ENCODE measurements around the gene OR10A4.

The OR10A4 gene

GRCh38 chr11:6911378-6911777 lies 35.0 kb downstream of the OR10A4 start:
- no peak for TF ChIP-seq CTCF (IDR thresholded peaks at IDR 0.05)

- TF ChIP-seq CTCF (IDR thresholded peaks at IDR 0.05), result no peak
These were observed 35.5 kb downstream of the OR10A4 start for GRCh38 chr11:6911948-6912347.

GRCh38 chr11:6919698-6920097 lies 43.3 kb downstream of the OR10A4 start:
- no peak for TF ChIP-seq CTCF (IDR thresholded peaks at IDR 0.05)

GRCh38 chr11:6920702-6921101 lies 44.3 kb downstream of the OR10A4 start, which contains the start of gene OR2D3:
Gene OR2D3 (plus strand): TSS chr11:6921002. CDS start chr11:6921002, 0 bp downstream.
- no peak for TF ChIP-seq CTCF (IDR thresholded peaks at IDR 0.05)

GRCh38 chr11:6925007-6925577 lies 48.7 kb downstream of the OR10A4 start:
- TF ChIP-seq CTCF (IDR thresholded peaks at IDR 0.05), result no peak

- TF ChIP-seq CTCF (IDR thresholded peaks at IDR 0.05), result no peak
These were observed 49.3 kb downstream of the OR10A4 start for GRCh38 chr11:6925636-6926207.

GRCh38 chr11:6926208-6927029 lies 50.0 kb downstream of the OR10A4 start, which contains the start of gene ZNF215:
Gene ZNF215 (plus strand): TSS chr11:6926426. CDS start chr11:6932273, 5,847 bp downstream.
- no peak for TF ChIP-seq CTCF (IDR thresholded peaks at IDR 0.05)

All from LNCAP (cell line).